Measurements from ENCODE around the gene CUL4A. TPM values are rescaled to one million over a fixed set of nuclear protein-coding genes. Genes with fewer than 3 reads are reported as not detected.

CUL4A gene
- total RNA-seq, 6 experiments from 2014 or later: 29.2 to 75.8 (median 39.5) TPM

GRCh38 chr13:113207460-113207859, 2.0 kb upstream of the CUL4A start:
- Histone ChIP-seq H3K9me3 (no peaks in the 10 kb centered on the region), H3K36me3 (peaks cover 0 to 8% (median 0%) of the 10 kb centered on the region in 4 donors), H3K27me3 (no peaks in the 10 kb centered on the region), H3K4me1 (peaks cover 0 to 40% (median 12%) of the 10 kb centered on the region in 4 donors), H3K4me3 (peak overlapping the region; percentile 72 to 98 (median 90)), H3K27ac (peak overlapping the region in 2 of 3 donors; percentile 94 to 99)
- DNase-seq (no peak), ATAC-seq (no peak)
- TF ChIP-seq CTCF (IDR thresholded peaks at IDR 0.05) (no peak), POLR2A (IDR thresholded peaks at IDR 0.05) (no peak)
- intact Hi-C loops (cut with DNase I): loop anchor here in 1 of 2 donors (5.0 kb wide), 1 partner anchor 50 kb away; the partner anchor contains the start of gene PROZ
- whole genome bisulfite sequencing (ENCODE audit: insufficient coverage, low coverage, low lambda C conversion rate, missing lambda C conversion rate): 31% methylated on average over 3 of the region's 3 CpGs

DNA sequence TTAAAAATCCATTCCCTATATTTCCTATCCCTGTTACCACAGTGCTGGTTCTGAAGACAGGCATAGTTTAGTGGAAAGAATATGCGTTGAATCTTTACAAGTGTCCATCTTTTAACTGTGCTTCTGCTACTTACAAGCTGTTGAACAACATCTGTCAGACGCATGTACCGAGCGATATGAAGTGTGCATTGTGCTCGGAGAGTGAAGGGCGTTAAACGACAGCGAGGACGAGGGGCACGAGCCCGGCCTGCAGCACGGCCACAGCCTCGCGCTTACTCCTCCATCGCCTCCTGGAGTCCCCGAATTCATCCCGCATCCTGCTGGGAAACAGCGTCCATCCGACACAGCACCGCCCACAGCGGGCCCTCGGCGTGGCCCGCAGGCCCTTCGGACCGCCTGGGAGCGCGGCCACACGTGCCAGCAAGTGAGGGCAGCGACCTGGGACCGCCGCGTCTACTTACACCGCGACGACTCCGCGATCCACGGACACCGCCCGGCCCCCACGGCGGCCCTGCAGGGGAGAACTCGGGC, 1.5 kb upstream of the CUL4A start:
- no peaks in the 10 kb centered on the region for H3K9me3 ChIP-seq
- peak; percentile 63 to 67 (median 64) for DNase-seq
- intact Hi-C loops (cut with DNase I): loop anchor here in 1 of 2 donors (5.0 kb wide), 1 partner anchor 51 kb away; the partner anchor contains the start of gene PROZ
- H3K27me3 ChIP-seq: no peaks in the 10 kb centered on the region
- TF ChIP-seq POLR2A (IDR thresholded peaks at IDR 0.05): no peak
- no peak for TF ChIP-seq CTCF (IDR thresholded peaks at IDR 0.05)
- ATAC-seq: peak; percentile 37 to 52 (median 50)
- H3K4me3 ChIP-seq: peak overlapping the region; percentile 72 to 98 (median 90)
- peak overlapping the region; percentile 94 to 99 (median 96) for H3K27ac ChIP-seq
- peaks cover 0 to 40% (median 12%) of the 10 kb centered on the region in 4 donors for H3K4me1 ChIP-seq
- 0% methylated on average over 9 of the region's 44 CpGs for WGBS (ENCODE audit: insufficient coverage, low coverage, low lambda C conversion rate, missing lambda C conversion rate)
- H3K36me3 ChIP-seq: peaks cover 0 to 8% (median 0%) of the 10 kb centered on the region in 4 donors

DNA sequence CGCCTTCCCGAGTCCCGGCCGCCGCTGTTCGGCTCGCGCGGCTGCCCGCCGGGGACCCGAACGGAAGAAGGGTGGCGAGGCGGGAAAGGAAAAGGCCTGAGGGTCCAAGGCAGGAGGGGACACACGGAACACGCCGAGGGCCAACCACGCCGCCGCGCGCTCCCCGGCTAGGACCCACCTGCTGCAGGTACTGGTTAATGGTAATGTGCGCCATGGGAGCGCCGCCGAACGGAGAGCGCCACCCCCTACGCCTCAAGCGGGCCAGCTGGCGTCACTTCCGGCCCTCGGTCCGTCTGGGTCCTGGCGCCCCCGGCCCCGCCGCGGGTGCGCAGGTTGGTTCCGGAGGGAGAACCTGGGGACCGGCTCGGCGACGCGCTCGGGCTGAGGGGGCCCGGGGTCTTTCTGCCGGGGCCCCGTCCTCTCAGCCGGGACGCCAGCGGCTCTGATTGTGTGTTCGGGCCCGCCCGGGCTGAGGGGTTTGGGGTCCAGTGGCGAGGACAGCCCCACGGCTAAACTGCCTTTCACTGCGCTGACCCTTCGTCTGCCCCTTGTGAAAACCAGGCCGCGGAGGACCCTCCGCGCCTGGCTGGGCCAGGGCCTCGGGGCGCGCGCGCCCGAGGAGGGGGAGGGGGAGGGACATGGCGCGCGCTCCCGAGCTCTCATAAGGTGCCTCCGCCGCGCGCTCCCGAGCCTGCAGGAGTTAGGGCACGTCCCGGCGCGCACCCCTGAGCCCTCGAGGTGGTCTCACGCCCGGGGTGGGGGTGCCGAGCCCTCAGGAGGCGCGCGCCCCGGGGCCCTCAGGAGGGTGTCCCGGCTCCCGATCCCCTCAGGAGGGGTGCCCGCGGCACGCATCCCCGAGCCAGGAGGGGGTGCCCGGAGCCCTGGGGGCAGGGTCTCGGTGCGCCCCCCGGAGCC, 735 bp upstream of the CUL4A start, which contains the start of gene PCID2:
Gene PCID2, minus strand, starts transcription at position 249 of the 915 bp plus-strand sequence. Its CDS starts 35 bp downstream, at position 214.
- ATAC-seq (peak; percentile 89 to 92 (median 91)), DNase-seq (peak; percentile 90 to 93 (median 91))
- Histone ChIP-seq H3K27ac (peak within 1 kb of the TSS; percentile 94 to 99 (median 96)), H3K4me1 (peaks cover 0 to 40% (median 12%) of the 10 kb centered on the region in 4 donors), H3K9me3 (no peaks in the 10 kb centered on the region), H3K4me3 (peak within 1 kb of the TSS; percentile 79 to 98 (median 90)), H3K36me3 (peaks cover 0 to 8% (median 0%) of the 10 kb centered on the region in 4 donors), H3K27me3 (no peaks in the 10 kb centered on the region)
- 0% methylated on average over 3 of the region's 103 CpGs for WGBS (ENCODE audit: insufficient coverage, low coverage, low lambda C conversion rate, missing lambda C conversion rate)
- TF ChIP-seq CTCF (IDR thresholded peaks at IDR 0.05) (peak in 2 of 4 donors; percentile 14 to 21), POLR2A (IDR thresholded peaks at IDR 0.05) (peak; percentile 82)
- intact Hi-C loops (cut with DNase I): loop anchor here in 1 of 2 donors (5.0 kb wide), 1 partner anchor 51 kb away; the partner anchor contains the start of gene PROZ

- Histone ChIP-seq H3K36me3 (peaks cover 0 to 8% (median 0%) of the 10 kb centered on the region in 4 donors), H3K27ac (peak overlapping the region; percentile 54 to 99 (median 86)), H3K4me1 (peaks cover 0 to 49% (median 18%) of the 10 kb centered on the region in 4 donors), H3K4me3 (peak overlapping the region; percentile 79 to 98 (median 90)), H3K9me3 (no peaks in the 10 kb centered on the region), H3K27me3 (no peaks in the 10 kb centered on the region)
- no peak for TF ChIP-seq POLR2A (IDR thresholded peaks at IDR 0.05)
- TF ChIP-seq CTCF (IDR thresholded peaks at IDR 0.05): no peak
- WGBS (ENCODE audit: insufficient coverage, low coverage, low lambda C conversion rate, missing lambda C conversion rate): 0% methylated on average over 12 of the region's 67 CpGs
- intact Hi-C loops (cut with DNase I): loop anchor here in 1 of 2 donors (5.0 kb wide), 1 partner anchor 53 kb away; the partner anchor contains the start of gene PROZ
- DNase-seq (peak; percentile 70 to 81 (median 74)), ATAC-seq (peak; percentile 24 to 47 (median 34))
These were observed 477 bp downstream of the CUL4A start for GRCh38 chr13:113209759-113210421.
